K562 (cell line): Measurements from ENCODE around the gene GALNT9. TPM values are rescaled to one million over a fixed set of nuclear protein-coding genes. Genes with fewer than 3 reads are reported as not detected.

ENCODE experiments used
- BHLHE40 ChIP-seq: IDR thresholded peaks from 2 replicates; pipeline ENCODE4 v1.6.1; 2011; ENCODE audit warnings: low read length, improper control_type of control experiment
- C11orf30 ChIP-seq: fragments of 450-650 bp; IDR thresholded peaks from 2 replicates; pipeline ENCODE4 v1.6.1; 2016; ENCODE audit warnings: low read depth, mild to moderate bottlenecking
- ETS2 ChIP-seq: IDR thresholded peaks from 2 replicates; pipeline ENCODE4 v1.6.1; 2016; ENCODE audit warnings: borderline replicate concordance, missing genetic modification characterization, mild to moderate bottlenecking, moderate library complexity, missing compliant biosample characterization; ENCODE audit not compliant: poor library complexity, severe bottlenecking
- HDGF ChIP-seq: fragments of 450-650 bp; IDR thresholded peaks from 2 replicates; pipeline ENCODE4 v1.6.1; 2016
- HMG20A ChIP-seq: fragments of 450-650 bp; formaldehyde crosslinking; conservative IDR thresholded peaks from 2 replicates; pipeline ENCODE4 v1.4.0; 2020; ENCODE audit warnings: mild to moderate bottlenecking, mixed read lengths
- MAFG ChIP-seq: fragments of 450-650 bp; conservative IDR thresholded peaks from 2 replicates; pipeline ENCODE4 v1.6.1; 2016; ENCODE audit warnings: missing genetic modification characterization, missing compliant biosample characterization
- NFE2 ChIP-seq: IDR thresholded peaks from 2 replicates; pipeline ENCODE4 v1.6.1; 2014; ENCODE audit warnings: antibody characterized with exemption, low read depth
- ZNF23 ChIP-seq: fragments of 250-450 bp; sonication (Bioruptor Pico); IDR thresholded peaks from 2 replicates; pipeline ENCODE4 v1.4.0; 2020; ENCODE audit warnings: mild to moderate bottlenecking
- ZNF695 ChIP-seq: fragments of 450-650 bp; formaldehyde crosslinking; IDR thresholded peaks from 2 replicates; pipeline ENCODE4 v1.4.0; 2020; ENCODE audit warnings: mild to moderate bottlenecking, moderate library complexity
- polyA plus RNA-seq, 8 experiments: library from polyadenylated mRNA; depleted of rRNA in 4 of 8; stranded (reverse) in 5 of 8; unstranded in 3 of 8; fragments of >200 nt; fragmentation: Nextera tagmentation in 2 of 8; fragmentation: Illumina TruSeq in 1 of 8; extraction: Ambion mirVana in 2 of 8; extraction: Trizol in 1 of 8; gene quantifications; 2 replicates each; pipeline versions ENCODE4 v1.2.1 to v1.2.3, GENCODE V29; 2011 to 2014; ENCODE audit warnings: inconsistent platforms in 1 of 8, missing spikeins in 1 of 8
- total RNA-seq, 7 experiments: library from RNA; depleted of rRNA in 6 of 7; stranded (reverse); fragments of >200 nt in 6 of 7; fragmentation: Illumina TruSeq in 2 of 7; extraction: Trizol in 2 of 7; gene quantifications; 2 replicates each; pipeline versions ENCODE4 v1.2.1 to v1.2.3, GENCODE V29; 2011 to 2021; ENCODE audit warnings: low replicate concordance in 1 of 7
- TF ChIP-seq, protein P1 (sequence below): fragments of 250-450 bp; sonication (Bioruptor Pico); IDR thresholded peaks from 2 replicates; pipeline ENCODE4 v1.5.0; 2020; ENCODE audit warnings: mild to moderate bottlenecking
- TF ChIP-seq, protein P2 (sequence below): fragments of 450-650 bp; IDR thresholded peaks from 2 replicates; pipeline ENCODE4 v1.6.1; 2016; ENCODE audit warnings: low read depth
- TF ChIP-seq, protein P3 (sequence below): sonication (generic); formaldehyde crosslinking; IDR thresholded peaks from 2 replicates; pipeline ENCODE4 v1.5.0; 2020; ENCODE audit warnings: missing genetic modification reagents
- TF ChIP-seq, protein P4 (sequence below), 2 experiments: fragments of 450-650 bp in 1 of 2; sonication (generic) in 1 of 2; formaldehyde crosslinking; conservative IDR thresholded peaks; 2 replicates each; pipeline versions ENCODE4 v1.4.0 to v1.8.1; 2020 to 2022; ENCODE audit warnings: mild to moderate bottlenecking in 1 of 2, missing genetic modification reagents in 1 of 2
- TF ChIP-seq, protein P5 (sequence below): sonication (generic); formaldehyde crosslinking; IDR thresholded peaks from 2 replicates; pipeline ENCODE4 v1.8.0; 2022; ENCODE audit warnings: mild to moderate bottlenecking, missing genetic modification reagents
- TF ChIP-seq, protein P6 (sequence below): sonication (generic); formaldehyde crosslinking; IDR thresholded peaks from 2 replicates; pipeline ENCODE4 v1.8.0; 2022; ENCODE audit warnings: missing genetic modification reagents, mild to moderate bottlenecking, moderate library complexity, borderline replicate concordance

Gene GALNT9
- total and polyA plus RNA-seq, 9 of the 15 experiments (the other 6 are each of a cell fraction or from before 2014, with no cell fraction given): not detected

GRCh38 chr12:132167611-132168310, 161.6 kb downstream of the GALNT9 start (continued):
- TF ChIP-seq, protein P1, sequence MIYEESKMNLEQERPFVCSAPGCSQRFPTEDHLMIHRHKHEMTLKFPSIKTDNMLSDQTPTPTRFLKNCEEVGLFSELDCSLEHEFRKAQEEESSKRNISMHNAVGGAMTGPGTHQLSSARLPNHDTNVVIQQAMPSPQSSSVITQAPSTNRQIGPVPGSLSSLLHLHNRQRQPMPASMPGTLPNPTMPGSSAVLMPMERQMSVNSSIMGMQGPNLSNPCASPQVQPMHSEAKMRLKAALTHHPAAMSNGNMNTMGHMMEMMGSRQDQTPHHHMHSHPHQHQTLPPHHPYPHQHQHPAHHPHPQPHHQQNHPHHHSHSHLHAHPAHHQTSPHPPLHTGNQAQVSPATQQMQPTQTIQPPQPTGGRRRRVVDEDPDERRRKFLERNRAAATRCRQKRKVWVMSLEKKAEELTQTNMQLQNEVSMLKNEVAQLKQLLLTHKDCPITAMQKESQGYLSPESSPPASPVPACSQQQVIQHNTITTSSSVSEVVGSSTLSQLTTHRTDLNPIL (CRISPR knock-in tag): no peak
- TF ChIP-seq, protein P2, sequence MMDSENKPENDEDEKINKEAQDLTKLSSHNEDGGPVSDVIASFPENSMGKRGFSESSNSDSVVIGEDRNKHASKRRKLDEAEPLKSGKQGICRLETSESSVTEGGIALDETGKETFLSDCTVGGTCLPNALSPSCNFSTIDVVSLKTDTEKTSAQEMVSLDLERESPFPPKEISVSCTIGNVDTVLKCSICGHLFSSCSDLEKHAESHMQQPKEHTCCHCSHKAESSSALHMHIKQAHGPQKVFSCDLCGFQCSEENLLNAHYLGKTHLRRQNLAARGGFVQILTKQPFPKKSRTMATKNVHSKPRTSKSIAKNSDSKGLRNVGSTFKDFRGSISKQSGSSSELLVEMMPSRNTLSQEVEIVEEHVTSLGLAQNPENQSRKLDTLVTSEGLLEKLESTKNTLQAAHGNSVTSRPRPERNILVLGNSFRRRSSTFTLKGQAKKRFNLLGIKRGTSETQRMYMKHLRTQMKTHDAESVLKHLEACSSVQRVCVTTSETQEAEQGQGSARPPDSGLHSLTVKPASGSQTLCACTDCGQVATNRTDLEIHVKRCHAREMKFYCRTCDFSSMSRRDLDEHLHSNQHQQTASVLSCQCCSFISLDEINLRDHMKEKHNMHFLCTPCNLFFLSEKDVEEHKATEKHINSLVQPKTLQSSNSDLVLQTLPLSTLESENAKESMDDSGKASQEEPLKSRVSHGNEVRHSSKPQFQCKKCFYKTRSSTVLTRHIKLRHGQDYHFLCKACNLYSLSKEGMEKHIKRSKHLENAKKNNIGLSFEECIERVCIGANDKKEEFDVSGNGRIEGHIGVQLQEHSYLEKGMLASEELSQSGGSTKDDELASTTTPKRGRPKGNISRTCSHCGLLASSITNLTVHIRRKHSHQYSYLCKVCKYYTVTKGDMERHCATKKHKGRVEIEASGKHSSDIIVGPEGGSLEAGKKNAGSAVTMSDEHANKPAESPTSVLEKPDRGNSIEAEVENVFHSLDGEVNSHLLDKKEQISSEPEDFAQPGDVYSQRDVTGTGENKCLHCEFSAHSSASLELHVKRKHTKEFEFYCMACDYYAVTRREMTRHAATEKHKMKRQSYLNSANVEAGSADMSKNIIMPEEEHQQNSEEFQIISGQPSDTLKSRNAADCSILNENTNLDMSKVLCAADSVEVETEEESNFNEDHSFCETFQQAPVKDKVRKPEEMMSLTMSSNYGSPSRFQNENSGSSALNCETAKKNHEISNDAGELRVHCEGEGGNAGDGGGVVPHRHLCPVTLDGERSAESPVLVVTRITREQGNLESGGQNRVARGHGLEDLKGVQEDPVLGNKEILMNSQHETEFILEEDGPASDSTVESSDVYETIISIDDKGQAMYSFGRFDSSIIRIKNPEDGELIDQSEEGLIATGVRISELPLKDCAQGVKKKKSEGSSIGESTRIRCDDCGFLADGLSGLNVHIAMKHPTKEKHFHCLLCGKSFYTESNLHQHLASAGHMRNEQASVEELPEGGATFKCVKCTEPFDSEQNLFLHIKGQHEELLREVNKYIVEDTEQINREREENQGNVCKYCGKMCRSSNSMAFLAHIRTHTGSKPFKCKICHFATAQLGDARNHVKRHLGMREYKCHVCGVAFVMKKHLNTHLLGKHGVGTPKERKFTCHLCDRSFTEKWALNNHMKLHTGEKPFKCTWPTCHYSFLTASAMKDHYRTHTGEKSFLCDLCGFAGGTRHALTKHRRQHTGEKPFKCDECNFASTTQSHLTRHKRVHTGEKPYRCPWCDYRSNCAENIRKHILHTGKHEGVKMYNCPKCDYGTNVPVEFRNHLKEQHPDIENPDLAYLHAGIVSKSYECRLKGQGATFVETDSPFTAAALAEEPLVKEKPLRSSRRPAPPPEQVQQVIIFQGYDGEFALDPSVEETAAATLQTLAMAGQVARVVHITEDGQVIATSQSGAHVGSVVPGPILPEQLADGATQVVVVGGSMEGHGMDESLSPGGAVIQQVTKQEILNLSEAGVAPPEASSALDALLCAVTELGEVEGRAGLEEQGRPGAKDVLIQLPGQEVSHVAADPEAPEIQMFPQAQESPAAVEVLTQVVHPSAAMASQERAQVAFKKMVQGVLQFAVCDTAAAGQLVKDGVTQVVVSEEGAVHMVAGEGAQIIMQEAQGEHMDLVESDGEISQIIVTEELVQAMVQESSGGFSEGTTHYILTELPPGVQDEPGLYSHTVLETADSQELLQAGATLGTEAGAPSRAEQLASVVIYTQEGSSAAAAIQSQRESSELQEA: no peak
- TF ChIP-seq ETS2 (tag): no peak
- TF ChIP-seq ZNF23: no peak
- TF ChIP-seq HDGF: no peak
- TF ChIP-seq, protein P3, sequence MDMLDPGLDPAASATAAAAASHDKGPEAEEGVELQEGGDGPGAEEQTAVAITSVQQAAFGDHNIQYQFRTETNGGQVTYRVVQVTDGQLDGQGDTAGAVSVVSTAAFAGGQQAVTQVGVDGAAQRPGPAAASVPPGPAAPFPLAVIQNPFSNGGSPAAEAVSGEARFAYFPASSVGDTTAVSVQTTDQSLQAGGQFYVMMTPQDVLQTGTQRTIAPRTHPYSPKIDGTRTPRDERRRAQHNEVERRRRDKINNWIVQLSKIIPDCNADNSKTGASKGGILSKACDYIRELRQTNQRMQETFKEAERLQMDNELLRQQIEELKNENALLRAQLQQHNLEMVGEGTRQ (CRISPR knock-in tag): peak; percentile 54
- TF ChIP-seq, protein P4, sequence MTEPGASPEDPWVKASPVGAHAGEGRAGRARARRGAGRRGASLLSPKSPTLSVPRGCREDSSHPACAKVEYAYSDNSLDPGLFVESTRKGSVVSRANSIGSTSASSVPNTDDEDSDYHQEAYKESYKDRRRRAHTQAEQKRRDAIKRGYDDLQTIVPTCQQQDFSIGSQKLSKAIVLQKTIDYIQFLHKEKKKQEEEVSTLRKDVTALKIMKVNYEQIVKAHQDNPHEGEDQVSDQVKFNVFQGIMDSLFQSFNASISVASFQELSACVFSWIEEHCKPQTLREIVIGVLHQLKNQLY (CRISPR knock-in tag; conservative IDR thresholded peaks at IDR 0.05): no peak
- TF ChIP-seq C11orf30: peak; percentile 54
- TF ChIP-seq, protein P5, sequence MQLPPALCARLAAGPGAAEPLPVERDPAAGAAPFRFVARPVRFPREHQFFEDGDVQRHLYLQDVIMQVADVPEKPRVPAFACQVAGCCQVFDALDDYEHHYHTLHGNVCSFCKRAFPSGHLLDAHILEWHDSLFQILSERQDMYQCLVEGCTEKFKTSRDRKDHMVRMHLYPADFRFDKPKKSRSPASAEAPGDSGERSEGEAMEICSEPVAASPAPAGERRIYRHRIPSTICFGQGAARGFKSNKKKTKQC (CRISPR knock-in tag): no peak
- TF ChIP-seq HMG20A (CRISPR knock-in tag): no peak
- TF ChIP-seq ZNF695 (CRISPR knock-in tag): no peak
- TF ChIP-seq BHLHE40: peak; percentile 90
- TF ChIP-seq, protein P6, sequence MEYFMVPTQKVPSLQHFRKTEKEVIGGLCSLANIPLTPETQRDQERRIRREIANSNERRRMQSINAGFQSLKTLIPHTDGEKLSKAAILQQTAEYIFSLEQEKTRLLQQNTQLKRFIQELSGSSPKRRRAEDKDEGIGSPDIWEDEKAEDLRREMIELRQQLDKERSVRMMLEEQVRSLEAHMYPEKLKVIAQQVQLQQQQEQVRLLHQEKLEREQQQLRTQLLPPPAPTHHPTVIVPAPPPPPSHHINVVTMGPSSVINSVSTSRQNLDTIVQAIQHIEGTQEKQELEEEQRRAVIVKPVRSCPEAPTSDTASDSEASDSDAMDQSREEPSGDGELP: peak; percentile 21; the same call in 1 of the 2 replicates
- peak; percentile 81 for TF ChIP-seq NFE2
- TF ChIP-seq MAFG (tag): peak; percentile 46; the same call in 1 of the 2 replicates
